G401.6 (cell line): ENCODE measurements around the gene FOXP1.

Experiments used
- FAIRE-seq: peaks from 2 replicates; lab custom pipeline; 2012; peaks lifted over from hg19 to GRCh38; lab: Jason Lieb, UNC

The FOXP1 gene

DNA sequence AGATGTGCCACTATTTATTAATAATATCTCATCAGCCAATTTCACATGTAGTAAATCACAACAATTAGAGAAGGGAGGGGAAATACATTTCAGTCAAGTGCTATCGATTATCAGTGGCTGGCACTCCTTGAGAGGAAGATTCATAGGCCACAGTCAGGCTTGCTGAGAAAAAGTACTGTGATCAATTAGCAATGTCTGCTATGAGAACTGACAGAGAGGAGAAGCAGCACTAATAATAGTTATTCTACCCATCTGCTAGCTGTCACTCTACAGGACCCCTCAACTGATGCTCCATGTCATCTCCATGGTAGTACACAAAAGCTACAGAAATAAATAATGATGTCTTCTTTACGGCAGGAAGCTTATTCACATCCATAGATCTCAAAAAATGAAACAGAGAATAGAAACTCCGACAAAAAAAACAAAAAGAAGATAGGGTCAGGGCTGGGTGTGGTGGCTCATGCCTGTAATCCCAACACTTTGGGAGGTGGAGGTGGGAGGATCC, 351.3 kb downstream of the FOXP1 start:
- FAIRE-seq = no peak

DNA sequence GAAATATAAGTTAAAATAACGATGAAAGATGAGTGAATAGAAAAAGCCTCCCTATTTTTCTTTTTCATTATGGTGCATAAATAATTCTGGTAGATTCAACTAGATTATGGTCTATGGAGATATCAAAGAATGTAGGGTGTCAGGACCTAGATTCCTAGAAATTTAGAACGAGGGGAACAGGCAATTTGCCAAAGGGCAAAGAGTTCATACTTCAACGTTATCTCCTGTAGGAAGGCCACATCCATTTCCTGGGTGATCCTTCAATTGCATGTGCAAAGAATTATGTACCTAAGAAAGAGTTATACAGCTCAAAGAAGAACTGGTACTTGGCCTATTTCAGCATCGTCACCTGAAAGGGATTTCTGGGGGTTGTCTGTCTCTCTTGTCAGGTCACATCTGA, 351.8 kb downstream of the FOXP1 start:
- no peak for FAIRE-seq

DNA sequence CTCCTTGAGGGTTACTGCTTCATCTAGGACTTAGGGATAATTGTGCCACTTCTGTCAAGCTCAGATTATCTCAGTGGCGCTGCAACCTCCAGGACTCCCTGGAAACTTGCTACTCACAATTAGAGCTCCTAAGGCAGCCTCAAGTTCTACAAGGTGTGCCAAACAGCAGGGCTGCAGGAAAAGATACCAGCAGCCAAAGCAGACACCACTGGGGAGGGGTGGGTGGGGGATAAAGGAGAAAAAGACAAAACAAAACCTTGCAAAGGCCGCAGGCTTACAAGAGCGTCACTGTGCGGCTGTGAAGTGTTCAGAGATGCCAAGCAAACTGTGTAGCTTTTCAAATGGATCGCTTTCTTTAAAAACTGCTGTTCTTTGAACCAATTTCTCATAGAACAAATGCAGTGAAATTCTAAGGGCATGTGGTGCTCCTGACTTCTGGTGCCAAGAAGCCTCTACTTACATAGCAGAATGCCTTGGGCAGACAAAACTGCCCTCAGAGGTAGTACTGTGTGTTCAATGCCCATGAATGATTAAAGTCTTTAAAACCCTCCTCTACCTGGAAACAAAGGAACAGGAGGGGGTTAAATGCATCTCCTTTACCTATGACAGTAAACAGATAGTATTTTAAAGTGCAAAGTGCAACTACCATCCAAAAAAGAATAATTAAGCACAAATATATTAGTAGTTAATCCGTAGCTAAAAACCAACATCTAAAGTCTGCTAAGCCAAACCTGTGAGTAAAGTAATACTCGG, 353.4 kb downstream of the FOXP1 start:
- no peak for FAIRE-seq

DNA sequence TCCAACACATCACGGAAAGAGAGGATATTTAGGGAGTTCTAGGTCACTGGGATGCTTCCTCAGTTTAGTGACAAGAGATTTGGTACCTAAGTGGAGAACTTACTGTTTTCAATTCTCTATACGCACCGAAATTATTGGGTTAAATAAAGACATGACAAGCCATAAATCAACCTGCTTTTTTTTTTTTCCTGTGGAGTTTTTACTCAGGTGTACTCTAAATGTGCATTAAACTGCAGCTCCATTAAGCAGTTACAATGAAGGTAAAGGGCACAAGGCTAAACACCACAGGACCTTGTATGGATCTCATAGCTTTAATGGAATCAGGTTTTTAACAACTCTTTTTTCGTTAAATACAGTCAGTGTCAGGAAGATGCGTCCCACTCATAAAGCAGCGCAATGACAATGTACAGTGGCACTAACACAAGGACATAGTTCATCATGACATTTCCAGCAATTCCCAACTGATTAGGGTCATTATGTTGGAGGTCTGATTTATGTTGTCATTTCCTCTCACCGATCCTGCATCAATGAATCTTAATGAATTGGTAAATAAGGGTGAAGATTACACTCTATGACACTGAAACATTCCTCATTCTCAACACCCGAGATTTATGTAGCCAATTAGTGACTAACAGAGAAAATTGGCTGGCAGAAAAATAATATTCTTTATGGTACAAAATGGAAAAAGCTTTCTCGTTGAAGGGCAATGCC, 355.2 kb downstream of the FOXP1 start:
- FAIRE-seq = no peak

DNA sequence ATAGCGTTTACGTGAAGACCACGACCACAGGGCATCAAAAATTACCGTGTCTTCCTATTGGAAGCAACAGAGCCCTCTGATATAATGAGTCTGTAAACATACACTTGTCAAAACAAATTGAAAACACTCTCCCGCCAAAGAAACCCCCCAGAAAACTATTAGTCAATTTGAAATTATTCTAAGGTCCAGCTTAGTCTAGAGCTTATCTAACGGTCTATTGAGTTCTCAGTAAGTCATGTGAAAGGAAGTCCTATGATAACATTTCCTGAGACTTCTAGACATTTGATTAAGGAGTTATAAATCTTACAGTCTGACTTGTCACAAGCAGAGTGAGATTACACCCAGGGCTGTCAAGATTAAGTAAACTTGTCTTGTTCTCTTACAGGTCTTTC, 356.3 kb downstream of the FOXP1 start:
- no peak for FAIRE-seq

DNA sequence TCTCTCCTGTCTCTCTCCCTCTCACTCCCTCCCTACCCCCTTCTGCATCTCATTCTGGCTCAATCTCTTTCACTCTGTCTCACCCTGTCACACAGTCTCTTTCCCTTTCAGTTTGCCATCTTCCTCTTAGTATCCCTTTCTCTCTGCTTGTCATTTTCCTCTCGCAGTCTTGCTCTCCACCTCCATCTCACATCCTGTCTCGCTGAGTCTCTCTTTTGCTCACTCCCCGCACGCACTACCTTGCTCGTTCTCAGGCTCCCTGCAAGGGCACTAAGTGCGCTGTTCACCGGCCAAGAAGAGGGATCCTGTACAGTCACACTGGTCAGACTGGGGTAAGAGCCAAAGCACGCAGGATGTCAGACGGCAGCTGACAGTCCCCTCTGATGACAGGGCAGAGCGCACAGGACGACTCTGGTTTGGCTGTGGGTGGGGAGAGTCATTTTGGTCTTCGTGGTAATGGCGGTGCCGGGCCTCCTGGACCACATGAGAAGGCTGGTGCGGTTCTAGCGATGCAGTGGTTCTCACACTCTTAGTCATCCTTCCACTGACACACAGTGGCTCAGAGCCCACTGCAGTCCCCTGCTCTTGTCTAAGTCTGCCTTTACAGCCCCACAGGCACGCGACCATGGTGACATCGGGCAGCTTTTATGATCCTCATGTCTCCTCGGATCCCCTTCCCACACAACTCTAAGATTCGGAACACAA, 356.8 kb downstream of the FOXP1 start:
- FAIRE-seq = no peak

DNA sequence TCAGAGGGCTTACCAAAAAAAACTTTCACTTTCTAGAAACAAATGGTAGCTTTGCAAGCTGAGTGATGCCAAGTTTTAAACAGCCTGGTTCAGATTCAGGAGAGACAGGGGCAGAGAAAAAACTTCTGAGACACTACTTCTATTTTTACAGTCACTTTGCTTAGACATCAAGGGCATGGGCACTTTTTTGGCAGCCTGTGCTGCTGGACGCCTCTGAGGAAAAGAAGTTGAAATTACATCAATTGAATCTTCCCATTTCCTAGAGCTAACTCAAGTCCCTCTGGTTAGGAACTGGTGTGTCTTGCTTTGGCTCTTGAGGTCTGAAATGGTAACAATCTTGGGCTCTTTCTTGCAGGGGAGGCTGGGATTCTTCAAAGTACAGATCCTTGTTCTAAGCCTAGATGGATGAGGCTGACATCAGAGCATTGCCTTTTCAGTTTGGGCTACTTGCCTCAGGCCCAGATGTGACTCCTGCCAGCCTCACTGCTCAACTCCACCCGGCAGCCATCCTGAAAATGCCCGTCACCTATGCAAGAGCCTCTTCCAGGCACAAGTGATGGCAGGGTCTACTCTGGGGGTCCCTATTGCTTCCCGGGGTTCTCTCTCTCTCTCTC, 357.5 kb downstream of the FOXP1 start:
- FAIRE-seq = no peak

DNA sequence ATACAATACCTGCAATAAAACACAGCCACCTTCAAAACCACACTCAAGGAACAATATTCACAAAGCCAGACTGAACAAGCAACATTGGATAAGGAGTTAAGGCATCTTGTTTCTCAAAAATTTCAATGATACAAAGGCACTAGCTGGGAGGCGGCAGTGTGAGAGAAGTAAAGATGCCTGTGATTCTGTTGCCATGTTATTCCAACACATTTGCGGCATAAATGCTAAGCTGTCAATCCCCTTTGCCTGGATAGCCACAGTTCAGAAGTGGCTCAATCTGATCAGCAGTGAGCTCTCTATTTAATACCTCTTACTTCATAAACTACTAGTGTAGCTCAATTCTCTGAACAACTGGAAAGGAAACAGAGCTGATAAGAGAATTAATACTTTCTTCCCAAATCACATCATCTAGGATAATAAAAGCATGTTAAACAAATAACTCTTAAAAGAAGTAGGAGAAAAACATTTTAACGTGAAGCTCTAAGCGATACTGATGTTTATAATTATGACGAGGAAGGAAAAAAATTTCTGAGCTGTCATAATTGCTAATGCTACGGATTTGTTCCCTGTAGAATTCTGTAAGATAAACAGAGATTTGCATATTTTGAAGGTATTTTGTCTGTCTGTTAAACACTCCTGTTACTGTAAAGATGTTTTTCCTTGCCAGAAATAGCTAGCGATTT, 358.4 kb downstream of the FOXP1 start:
- FAIRE-seq = no peak

DNA sequence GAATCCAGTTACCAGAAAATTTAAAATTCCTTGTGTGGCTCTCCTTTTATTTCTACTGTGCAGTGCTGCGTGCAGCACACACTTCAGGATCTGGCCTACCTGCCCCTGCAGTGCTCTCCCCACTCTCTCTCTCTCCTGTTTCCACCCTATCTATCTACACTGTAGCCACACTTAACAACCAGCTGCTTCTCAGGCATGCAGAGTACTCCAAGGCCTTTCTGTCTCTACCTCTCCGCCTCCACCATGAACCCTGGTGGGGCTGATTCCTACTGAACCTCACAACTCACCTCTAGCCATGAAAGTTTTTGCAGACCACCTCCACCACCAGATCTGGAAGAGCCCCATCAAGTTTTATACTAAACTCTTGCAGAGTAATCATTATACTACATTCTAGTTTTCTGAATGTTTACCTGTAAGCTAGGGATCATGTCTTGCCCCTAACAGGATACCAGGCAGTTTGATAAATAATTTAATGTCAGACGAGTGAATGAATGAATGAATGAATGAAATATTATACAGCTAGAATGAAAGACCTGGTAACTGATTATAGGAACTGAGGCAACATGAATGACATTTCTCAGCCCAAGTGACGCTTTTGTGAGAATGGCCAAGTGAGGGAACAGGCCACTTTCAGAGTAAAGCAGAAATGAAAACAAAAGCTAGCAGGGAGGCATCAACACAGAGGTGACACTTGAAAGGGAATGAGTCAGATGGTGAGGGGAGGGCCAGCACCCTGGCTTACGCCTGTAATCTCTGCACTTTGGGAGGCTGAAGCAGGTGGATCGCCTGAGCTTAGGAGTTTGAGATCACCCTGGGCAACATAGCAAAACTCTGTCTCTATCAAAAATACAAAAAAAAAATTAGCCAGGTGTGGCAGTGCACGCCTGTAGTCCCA, 363.5 kb downstream of the FOXP1 start:
- FAIRE-seq = no peak

DNA sequence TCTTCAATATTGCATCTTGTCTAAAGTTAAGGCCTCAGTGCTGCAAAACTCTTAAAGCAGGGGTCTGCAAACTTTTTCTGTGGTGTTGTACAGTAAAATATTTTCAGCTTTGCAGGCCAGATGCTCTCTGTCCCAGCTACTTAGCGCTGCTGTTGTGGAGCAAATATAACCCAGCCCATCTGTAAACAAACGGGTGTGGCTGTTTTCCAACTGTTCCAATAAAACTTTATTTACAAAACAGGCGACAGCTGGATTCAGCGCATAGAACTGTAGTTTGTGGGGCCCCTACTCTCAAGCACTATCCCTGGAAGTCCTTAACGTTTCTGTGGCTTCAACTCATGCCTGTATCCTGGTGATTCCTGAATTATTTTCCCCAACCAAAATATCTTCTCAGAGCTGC, 365.0 kb downstream of the FOXP1 start:
- no peak for FAIRE-seq

DNA sequence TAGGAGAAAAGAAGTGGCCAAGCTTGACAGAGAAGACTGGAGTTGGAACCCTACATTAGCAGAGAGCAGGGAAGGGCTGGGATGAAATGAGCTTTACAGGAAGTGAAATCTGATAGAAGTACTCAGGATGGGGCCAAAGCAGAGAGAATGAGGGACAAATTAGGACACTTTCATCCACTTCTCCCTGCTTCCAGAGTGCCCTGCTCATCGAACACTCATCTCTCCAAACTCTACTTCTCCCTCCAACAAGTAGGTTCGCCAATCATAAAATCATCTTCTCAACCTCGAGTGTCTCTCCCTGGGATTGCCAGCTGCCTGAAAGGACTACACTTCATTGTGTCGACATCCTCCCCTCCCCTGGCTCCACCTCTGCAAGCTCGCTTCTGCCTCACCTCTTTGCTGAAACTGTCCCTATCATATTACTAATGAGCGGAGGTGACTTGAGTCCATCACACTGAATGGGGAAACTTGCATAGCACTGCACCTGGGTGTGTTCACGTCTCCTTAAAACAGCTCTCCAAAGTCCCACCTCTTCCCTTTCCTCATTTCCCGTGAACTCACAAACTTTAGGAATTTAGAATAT, 365.8 kb downstream of the FOXP1 start:
- FAIRE-seq = no peak

DNA sequence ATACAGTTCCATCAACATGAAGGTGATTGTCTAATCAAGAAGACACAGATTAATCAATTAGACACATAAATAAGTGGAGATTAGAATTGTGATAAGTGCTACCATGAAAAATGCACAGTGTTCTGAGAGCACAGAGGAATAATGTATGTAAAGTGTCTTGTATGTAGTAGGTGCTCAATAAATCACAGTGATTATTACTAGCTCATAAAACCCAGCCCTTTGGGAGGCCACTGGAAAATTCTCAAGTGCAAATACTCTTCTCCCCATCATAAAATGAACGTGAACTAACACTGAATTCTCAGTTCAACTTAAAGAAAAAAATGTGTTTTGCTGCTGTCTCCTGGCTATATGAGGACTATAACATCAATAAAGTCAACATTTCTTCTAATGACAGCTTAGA, 368.2 kb downstream of the FOXP1 start:
- FAIRE-seq = no peak

DNA sequence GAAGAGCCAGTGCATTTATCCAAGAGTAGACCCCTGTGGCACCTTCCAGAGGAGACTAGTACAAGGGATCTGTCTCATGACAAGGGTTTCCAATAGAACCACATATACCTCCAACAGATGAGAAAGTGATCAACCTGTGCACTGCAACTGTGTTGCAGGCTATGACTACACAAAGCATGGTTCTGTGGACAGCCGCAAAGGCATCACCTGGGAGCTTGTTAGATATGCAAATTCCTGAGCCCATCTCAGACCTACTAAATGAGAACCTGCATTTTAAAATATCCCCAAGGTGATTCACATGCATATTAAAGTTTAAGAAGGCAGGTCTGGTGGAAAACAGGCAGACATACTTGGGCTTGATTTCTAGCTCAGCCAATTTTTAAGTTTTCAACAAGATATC, 368.7 kb downstream of the FOXP1 start:
- FAIRE-seq = no peak

DNA sequence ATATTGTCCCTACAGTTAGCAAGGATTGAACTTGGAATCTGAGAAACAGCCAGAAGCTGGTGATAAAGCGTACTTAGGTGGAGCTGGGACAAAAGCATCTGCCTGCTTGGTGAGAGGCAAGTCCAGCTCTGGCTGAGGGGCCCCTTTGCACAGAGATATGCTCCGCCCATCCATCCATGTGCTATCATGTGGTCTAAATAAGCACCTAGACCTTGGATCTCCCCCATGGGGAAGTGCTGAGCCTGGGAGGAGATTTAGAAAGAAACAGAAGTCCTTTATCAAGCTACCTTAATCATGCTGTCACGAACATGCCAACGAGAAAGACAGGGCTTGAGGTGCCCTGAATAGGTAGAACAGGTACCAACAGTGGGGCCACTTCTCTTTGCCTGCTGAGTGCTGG, 369.5 kb downstream of the FOXP1 start:
- FAIRE-seq = no peak

DNA sequence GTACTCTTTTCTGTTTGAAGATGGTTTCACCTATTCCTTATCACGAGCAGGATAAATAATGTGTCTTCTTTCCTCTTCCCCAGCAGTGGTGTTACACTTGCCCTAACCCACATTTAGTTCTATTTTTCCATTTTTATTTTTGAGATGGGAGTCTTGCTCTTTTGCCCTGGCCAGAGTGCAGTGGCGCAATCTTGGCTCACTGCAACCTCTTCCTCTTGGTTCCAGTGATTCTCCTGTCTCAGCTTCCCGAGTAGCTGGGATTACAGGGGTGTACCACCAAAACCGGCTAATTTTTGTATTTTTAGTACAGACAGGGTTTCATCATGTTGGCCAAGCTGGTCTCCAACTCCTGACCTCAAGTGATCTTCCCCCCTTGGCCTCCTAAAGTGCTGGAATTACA, 372.4 kb downstream of the FOXP1 start:
- FAIRE-seq = no peak

DNA sequence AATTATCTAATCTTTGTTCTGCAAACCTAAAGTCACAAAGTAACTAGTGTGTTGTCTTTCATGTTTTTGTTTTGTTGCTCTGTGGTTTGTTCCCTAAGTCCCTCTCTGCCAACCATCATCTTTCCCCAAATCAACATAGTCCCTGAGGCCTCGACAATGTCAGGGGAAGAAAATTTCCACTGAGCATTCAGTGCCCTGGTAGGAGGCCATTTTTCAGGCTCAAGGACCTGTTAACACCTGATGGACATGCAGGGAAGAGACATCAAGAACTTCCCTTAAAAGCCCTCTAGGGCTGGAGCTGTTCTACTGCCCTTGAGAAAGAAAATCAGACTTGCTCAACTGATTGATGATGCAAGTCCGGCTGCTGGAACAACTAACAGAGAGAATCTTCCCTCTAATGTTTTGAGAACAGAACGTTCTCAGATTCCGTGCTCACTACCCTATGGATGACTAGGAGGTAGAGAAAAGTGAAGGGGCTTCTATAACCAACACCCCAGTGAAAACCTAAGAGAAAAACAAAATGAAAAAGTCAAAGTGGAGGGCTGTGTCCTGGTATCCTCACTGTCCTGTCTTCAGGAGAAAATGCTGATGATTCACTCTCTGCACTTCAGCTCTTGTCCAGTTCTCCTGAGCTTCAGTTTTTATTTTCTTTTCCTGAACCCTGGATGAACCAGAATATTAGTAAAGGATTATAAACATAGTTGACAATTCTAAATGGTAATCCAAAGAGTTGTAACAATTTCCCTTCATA, 373.1 kb downstream of the FOXP1 start:
- no peak for FAIRE-seq

DNA sequence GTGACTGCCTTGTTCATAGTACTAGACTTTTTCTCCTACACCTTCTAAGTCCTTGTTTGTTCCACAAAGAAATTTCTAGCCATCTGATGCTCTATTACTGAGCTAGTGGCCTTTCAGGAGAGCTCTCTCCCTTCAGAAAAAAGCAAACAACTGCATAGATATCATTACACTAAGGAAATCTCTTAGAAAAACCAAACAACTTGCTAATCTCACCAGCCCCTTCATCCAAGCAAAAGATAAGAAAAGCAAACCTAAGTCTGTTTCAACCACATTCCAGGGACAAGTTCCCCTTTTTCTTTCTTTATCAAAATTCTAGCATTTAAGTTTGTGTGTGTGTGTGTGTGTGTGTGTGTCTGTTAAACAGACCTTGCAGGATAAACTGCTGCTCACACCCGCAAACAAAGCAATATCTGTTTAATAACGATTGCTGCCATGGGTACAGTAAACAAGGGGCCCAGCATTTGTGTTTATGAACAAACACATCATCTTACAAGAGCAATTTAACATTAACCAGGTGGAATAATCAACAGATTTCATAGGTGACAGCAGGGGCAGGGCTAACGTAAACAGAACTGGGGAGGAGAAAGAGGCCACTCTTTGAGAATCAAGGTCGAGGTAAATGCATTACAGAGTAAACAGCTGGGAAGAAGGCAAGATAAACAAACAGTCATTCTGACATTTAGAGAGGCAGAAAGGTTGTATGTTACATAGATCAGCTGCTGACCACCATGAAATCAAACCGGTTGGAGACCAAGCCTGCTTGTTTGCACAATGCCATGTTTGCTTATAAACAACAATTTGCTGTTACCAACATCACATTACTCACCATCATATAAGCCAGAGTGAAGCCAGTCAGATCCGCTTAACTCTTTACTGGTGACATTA, 375.1 kb downstream of the FOXP1 start:
- FAIRE-seq = no peak

DNA sequence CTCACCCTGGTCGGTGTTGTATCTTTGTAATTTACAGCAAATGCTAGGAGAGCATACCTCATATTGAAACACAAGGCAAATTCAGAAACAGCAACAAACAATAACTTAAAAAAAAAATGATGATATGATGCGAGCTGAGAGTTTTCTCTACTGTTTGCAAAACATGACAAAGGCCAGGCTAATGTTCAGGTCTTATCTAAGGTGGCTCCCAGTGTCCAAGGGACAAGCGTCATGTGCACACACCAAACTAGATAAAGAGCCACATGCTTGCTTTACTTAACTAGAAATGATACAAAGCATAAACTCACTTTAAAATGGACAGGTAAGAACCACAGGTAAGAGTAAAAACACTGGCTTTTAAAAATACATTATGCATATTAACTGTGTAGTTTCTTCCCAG, 375.9 kb downstream of the FOXP1 start:
- no peak for FAIRE-seq
